Type B pancreatic cell (in vitro differentiated cells): ENCODE measurements around the gene PDX1. TPM values are rescaled to one million over a fixed set of nuclear protein-coding genes. Genes with fewer than 3 reads are reported as not detected.
A peak's percentile ranks its signal among the peaks of the same experiment; 100 is the strongest.

Experiments used
- DNase-seq: peaks from one replicate; pipeline ENCODE4 v3.0.0; 2021; ENCODE audit warnings: mixed read lengths; ENCODE audit not compliant: unreplicated experiment; ENCODE audit errors: extremely low spot score
- H3K27ac Mint-ChIP-seq: 2 replicates; pipeline ENCODE4 v1.8.0; 2021; ENCODE audit warnings: mild to moderate bottlenecking, mixed read lengths
- H3K27me3 Mint-ChIP-seq: 2 replicates; pipeline ENCODE4 v1.8.0; 2021; ENCODE audit warnings: mixed read lengths
- H3K36me3 Mint-ChIP-seq: 2 replicates; pipeline ENCODE4 v1.8.0; 2021; ENCODE audit warnings: mixed read lengths
- H3K4me1 Mint-ChIP-seq: one replicate; pipeline ENCODE4 v1.8.0; 2021; ENCODE audit warnings: mixed read lengths; ENCODE audit not compliant: unreplicated experiment
- H3K4me3 Mint-ChIP-seq: 2 replicates; pipeline ENCODE4 v1.8.0; 2021; ENCODE audit warnings: mild to moderate bottlenecking, mixed read lengths
- H3K9me3 Mint-ChIP-seq: 2 replicates; pipeline ENCODE4 v1.8.0; 2021; ENCODE audit warnings: mixed read lengths
- total RNA-seq: library from RNA; stranded (reverse); gene quantifications from 2 replicates; pipeline ENCODE4 v1.2.1, GENCODE V29; 2021; ENCODE audit warnings: low replicate concordance
- TF ChIP-seq, protein P1 (sequence below): fragments of 200-600 bp; sonication (generic); conservative IDR thresholded peaks from 2 replicates; pipeline ENCODE4 v1.5.0; 2021; ENCODE audit warnings: antibody characterized with exemption, mild to moderate bottlenecking

PDX1 gene
- total RNA-seq, 1 donor from 2014 or later, result 7.1 TPM

- Mint-ChIP-seq H3K4me1 (peaks cover 18% of the 10 kb centered on the region), H3K36me3 (no peaks in the 10 kb centered on the region), H3K9me3 (no peaks in the 10 kb centered on the region), H3K27me3 (peaks cover 97% of the 10 kb centered on the region), H3K4me3 (peak overlapping the region; percentile 82), H3K27ac (peak overlapping the region; percentile 58)
- DNase-seq, result peak; percentile 59
- TF ChIP-seq, protein P1, sequence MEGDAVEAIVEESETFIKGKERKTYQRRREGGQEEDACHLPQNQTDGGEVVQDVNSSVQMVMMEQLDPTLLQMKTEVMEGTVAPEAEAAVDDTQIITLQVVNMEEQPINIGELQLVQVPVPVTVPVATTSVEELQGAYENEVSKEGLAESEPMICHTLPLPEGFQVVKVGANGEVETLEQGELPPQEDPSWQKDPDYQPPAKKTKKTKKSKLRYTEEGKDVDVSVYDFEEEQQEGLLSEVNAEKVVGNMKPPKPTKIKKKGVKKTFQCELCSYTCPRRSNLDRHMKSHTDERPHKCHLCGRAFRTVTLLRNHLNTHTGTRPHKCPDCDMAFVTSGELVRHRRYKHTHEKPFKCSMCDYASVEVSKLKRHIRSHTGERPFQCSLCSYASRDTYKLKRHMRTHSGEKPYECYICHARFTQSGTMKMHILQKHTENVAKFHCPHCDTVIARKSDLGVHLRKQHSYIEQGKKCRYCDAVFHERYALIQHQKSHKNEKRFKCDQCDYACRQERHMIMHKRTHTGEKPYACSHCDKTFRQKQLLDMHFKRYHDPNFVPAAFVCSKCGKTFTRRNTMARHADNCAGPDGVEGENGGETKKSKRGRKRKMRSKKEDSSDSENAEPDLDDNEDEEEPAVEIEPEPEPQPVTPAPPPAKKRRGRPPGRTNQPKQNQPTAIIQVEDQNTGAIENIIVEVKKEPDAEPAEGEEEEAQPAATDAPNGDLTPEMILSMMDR, result no peak
Measured at GRCh38 chr13:27965740-27966640, 46.2 kb downstream of the PDX1 start.

DNA sequence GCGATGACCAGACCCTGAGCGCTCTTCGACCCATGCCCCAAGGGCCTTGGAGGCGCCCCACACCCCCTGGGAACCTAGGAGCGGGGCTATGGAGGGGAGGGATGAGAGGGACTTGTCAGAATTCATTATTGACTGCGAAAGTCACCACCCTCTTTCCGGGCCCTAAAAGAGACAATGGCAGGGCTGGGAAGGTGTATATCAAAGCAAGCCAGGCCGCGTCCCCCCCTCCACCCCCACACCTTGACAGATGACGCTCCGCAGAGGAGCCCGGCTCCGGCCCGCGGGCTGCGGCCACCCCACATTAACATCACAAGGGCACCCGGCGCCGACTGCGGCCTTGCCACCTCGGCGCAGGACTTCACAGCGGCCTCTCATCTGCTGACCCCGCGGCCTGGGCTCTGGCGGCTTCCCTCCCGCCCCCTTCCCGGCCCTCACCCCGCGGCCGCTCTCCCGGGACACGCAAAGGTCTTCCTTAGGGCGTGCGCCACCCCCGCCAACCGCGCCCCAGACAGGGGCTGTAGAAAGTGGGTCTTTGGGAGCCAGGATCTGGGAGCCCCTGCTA is 46.9 kb downstream of the PDX1 start:
- peak overlapping the region; percentile 41 for H3K27ac Mint-ChIP-seq
- no peaks in the 10 kb centered on the region for H3K36me3 Mint-ChIP-seq
- TF ChIP-seq, protein P1, result no peak
- H3K4me3 Mint-ChIP-seq, result peak overlapping the region; percentile 84
- peak; percentile 66 for DNase-seq
- peaks cover 18% of the 10 kb centered on the region for H3K4me1 Mint-ChIP-seq
- no peaks in the 10 kb centered on the region for H3K9me3 Mint-ChIP-seq
- H3K27me3 Mint-ChIP-seq, result peaks cover 97% of the 10 kb centered on the region

GRCh38 chr13:27967203-27967735 is 47.5 kb downstream of the PDX1 start:
- H3K4me3 Mint-ChIP-seq, result peak overlapping the region; percentile 84
- H3K4me1 Mint-ChIP-seq, result peaks cover 14% of the 10 kb centered on the region
- peak overlapping the region; percentile 41 for H3K27ac Mint-ChIP-seq
- TF ChIP-seq, protein P1, result no peak
- H3K9me3 Mint-ChIP-seq, result no peaks in the 10 kb centered on the region
- H3K27me3 Mint-ChIP-seq, result peaks cover 97% of the 10 kb centered on the region
- no peaks in the 10 kb centered on the region for H3K36me3 Mint-ChIP-seq
- peak; percentile 58 for DNase-seq

- H3K27ac Mint-ChIP-seq, result peak overlapping the region; percentile 69
- TF ChIP-seq, protein P1, result no peak
- peak; percentile 63 for DNase-seq
- H3K36me3 Mint-ChIP-seq, result no peaks in the 10 kb centered on the region
- H3K4me3 Mint-ChIP-seq, result peak overlapping the region; percentile 84
- peaks cover 10% of the 10 kb centered on the region for H3K4me1 Mint-ChIP-seq
- no peaks in the 10 kb centered on the region for H3K9me3 Mint-ChIP-seq
- peaks cover 97% of the 10 kb centered on the region for H3K27me3 Mint-ChIP-seq
Measured at GRCh38 chr13:27967736-27968315, 48.0 kb downstream of the PDX1 start.

- TF ChIP-seq, protein P1, result no peak
- H3K9me3 Mint-ChIP-seq, result no peaks in the 10 kb centered on the region
- H3K4me3 Mint-ChIP-seq, result peak overlapping the region; percentile 78
- peak; percentile 69 for DNase-seq
- peaks cover 10% of the 10 kb centered on the region for H3K4me1 Mint-ChIP-seq
- no peaks in the 10 kb centered on the region for H3K36me3 Mint-ChIP-seq
- H3K27ac Mint-ChIP-seq, result no peak overlapping the region
- peaks cover 98% of the 10 kb centered on the region for H3K27me3 Mint-ChIP-seq
Measured at GRCh38 chr13:27968316-27969081, 48.7 kb downstream of the PDX1 start.
